HepG2 (cell line): ENCODE results near the gene DHX29. TPM values are rescaled to one million over a fixed set of nuclear protein-coding genes. Genes with fewer than 3 reads are reported as not detected.

Experiments used
- ATF7 ChIP-seq, 2 experiments: fragments of 450-650 bp in 1 of 2; sonication (generic) in 1 of 2; formaldehyde crosslinking in 1 of 2; IDR thresholded peaks; 2 replicates each; pipeline versions ENCODE4 v1.4.0 to v1.6.1; 2016 to 2020; ENCODE audit warnings: antibody characterized with exemption in 1 of 2, mild to moderate bottlenecking in 1 of 2, missing genetic modification reagents in 1 of 2
- JUND ChIP-seq: sonication (generic); formaldehyde crosslinking; IDR thresholded peaks from 2 replicates; pipeline ENCODE4 v1.8.0; 2022; ENCODE audit warnings: mild to moderate bottlenecking, missing genetic modification reagents
- KMT2B ChIP-seq: IDR thresholded peaks from 2 replicates; pipeline ENCODE4 v1.6.1; 2016; ENCODE audit warnings: missing genetic modification reagents, missing compliant biosample characterization
- MEIS2 ChIP-seq: sonication (generic); formaldehyde crosslinking; IDR thresholded peaks from 2 replicates; pipeline ENCODE4 v1.9.0; 2021; ENCODE audit warnings: mild to moderate bottlenecking, missing genetic modification reagents
- NR2F1 ChIP-seq, 2 experiments: fragments of 450-650 bp in 1 of 2; formaldehyde crosslinking in 1 of 2; IDR thresholded peaks; 2 replicates each; pipeline versions ENCODE4 v1.5.0 to v1.6.1; 2016 to 2020; ENCODE audit warnings: mild to moderate bottlenecking in 1 of 2, missing compliant biosample characterization in 1 of 2, missing genetic modification reagents in 1 of 2, moderate library complexity in 1 of 2
- RORA ChIP-seq: sonication (generic); formaldehyde crosslinking; IDR thresholded peaks from 2 replicates; pipeline ENCODE4 v1.5.0; 2020; ENCODE audit warnings: mild to moderate bottlenecking, missing genetic modification reagents, moderate library complexity
- SALL1 ChIP-seq: sonication (generic); formaldehyde crosslinking; IDR thresholded peaks from 2 replicates; pipeline ENCODE4 v1.8.0; 2022; ENCODE audit warnings: mild to moderate bottlenecking, missing genetic modification reagents
- TARDBP ChIP-seq: sonication (generic); formaldehyde crosslinking; IDR thresholded peaks from 2 replicates; pipeline ENCODE4 v1.8.0; 2022; ENCODE audit warnings: mild to moderate bottlenecking, missing genetic modification reagents
- TGIF2 ChIP-seq: IDR thresholded peaks from 2 replicates; pipeline ENCODE4 v1.6.1; 2016; ENCODE audit warnings: control low read depth, missing compliant biosample characterization
- THAP11 ChIP-seq: IDR thresholded peaks from 2 replicates; pipeline ENCODE4 v1.6.1; 2016; ENCODE audit warnings: missing biosample characterization, missing genetic modification reagents
- ZFP41 ChIP-seq: sonication (generic); formaldehyde crosslinking; IDR thresholded peaks from 2 replicates; pipeline ENCODE4 v1.4.0; 2020; ENCODE audit warnings: mild to moderate bottlenecking, missing genetic modification reagents, borderline replicate concordance
- ZFP82 ChIP-seq: sonication (generic); formaldehyde crosslinking; IDR thresholded peaks from 2 replicates; pipeline ENCODE4 v1.5.1; 2020; ENCODE audit warnings: mild to moderate bottlenecking, missing genetic modification reagents, borderline replicate concordance
- ZKSCAN5 ChIP-seq: sonication (generic); formaldehyde crosslinking; IDR thresholded peaks from 2 replicates; pipeline ENCODE4 v1.5.1; 2020; ENCODE audit warnings: mild to moderate bottlenecking, missing genetic modification reagents
- ZNF430 ChIP-seq: sonication (generic); formaldehyde crosslinking; IDR thresholded peaks from 2 replicates; pipeline ENCODE4 v1.9.0; 2021; ENCODE audit warnings: mild to moderate bottlenecking, missing genetic modification reagents
- ZNF501 ChIP-seq: sonication (generic); formaldehyde crosslinking; IDR thresholded peaks from 2 replicates; pipeline ENCODE4 v1.5.1; 2020; ENCODE audit warnings: mild to moderate bottlenecking, moderate library complexity, missing genetic modification reagents
- ZZZ3 ChIP-seq: sonication (generic); formaldehyde crosslinking; IDR thresholded peaks from 2 replicates; pipeline ENCODE4 v1.4.0; 2020; ENCODE audit warnings: missing genetic modification reagents, mild to moderate bottlenecking, borderline replicate concordance
- polyA plus RNA-seq, 8 experiments: library from polyadenylated mRNA; depleted of rRNA in 3 of 8; stranded (reverse) in 7 of 8; unstranded in 1 of 8; fragments of >200 nt; fragmentation: Illumina TruSeq in 4 of 8; extraction: Trizol in 4 of 8; gene quantifications; 2 replicates each; pipeline versions ENCODE4 v1.2.1 to v1.2.3, GENCODE V29; 2011 to 2016; ENCODE audit warnings: low read depth in 4 of 8, missing spikeins in 1 of 8, mixed read lengths in 1 of 8; ENCODE audit not compliant: insufficient read depth in 1 of 8
- total RNA-seq, 5 experiments: library from RNA; depleted of rRNA; stranded (reverse); fragments of >200 nt; fragmentation: Illumina TruSeq; extraction: Trizol; gene quantifications; 2 replicates each; pipeline ENCODE4 v1.2.3, GENCODE V29; 2016; ENCODE audit warnings: low read depth in 1 of 5
- TF ChIP-seq, protein P1 (sequence below): sonication (generic); formaldehyde crosslinking; IDR thresholded peaks from 2 replicates; pipeline ENCODE4 v1.4.0; 2020; ENCODE audit warnings: missing genetic modification reagents
- TF ChIP-seq, protein P2 (sequence below): sonication (generic); formaldehyde crosslinking; IDR thresholded peaks from 2 replicates; pipeline ENCODE4 v1.5.0; 2020; ENCODE audit warnings: missing genetic modification reagents

DHX29 gene
- total and polyA plus RNA-seq, 2 of the 13 experiments (the other 11 are each of a cell fraction or from before 2014, with no cell fraction given): 1.9 to 22.0 TPM

DNA sequence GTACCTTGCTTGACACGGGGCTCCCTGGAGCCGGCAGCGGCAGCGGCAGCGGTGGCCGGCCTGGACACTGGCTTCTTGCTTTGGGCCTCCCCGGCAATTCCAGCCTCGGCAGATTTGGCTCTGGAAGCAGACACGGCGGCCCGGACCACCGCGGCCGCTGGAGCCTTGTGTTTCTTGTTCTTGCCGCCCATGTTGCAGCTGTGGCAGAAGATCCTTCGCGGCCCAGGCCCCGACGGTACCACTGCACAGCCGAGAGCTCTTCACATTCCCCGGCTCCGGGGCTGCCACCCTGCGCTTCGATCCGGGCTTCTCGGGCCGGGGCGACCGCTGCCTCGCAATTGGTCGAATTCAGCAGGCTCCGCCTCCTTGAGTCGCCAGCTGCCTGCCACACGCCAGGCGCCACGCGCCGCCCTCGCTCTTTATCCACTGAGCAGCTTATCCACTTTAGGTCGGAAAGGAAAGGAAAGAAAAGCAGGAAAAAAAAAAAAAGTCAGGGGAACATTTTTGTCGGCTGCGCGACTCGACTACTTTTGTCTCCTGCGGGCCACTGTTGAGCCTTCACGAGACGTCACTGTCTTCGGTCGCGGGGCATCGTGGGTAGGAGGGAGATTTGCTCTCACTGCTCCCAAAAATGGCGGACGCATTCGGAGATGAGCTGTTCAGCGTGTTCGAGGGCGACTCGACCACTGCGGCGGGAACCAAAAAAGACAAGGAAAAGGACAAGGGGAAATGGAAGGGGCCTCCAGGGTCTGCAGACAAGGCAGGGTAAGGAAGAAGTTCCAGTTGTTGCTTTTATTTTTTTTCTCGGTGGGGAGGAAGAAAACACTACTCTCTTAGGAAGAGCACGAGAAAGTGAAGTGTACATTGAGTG lies at the start of gene DHX29, which contains the start of gene MTREX (continued):
- TF ChIP-seq ZFP82 (CRISPR knock-in tag) (peak; percentile 39; the same call in 1 of the 2 replicates), SALL1 (CRISPR knock-in tag) (peak; percentile 56), MEIS2 (peak; percentile 58; the same call in 1 of the 2 replicates), RORA (CRISPR knock-in tag) (peak; percentile 71; the same call in 1 of the 2 replicates), NR2F1 (CRISPR knock-in tag; IDR thresholded peaks at IDR 0.05) (no peak), THAP11 (CRISPR knock-in tag) (peak; percentile 91), KMT2B (peak; percentile 97), TGIF2 (CRISPR knock-in tag) (no peak; the same call in 1 of the 2 replicates), ZFP41 (CRISPR knock-in tag) (no peak; the same call in 1 of the 2 replicates), ZZZ3 (CRISPR knock-in tag) (peak; percentile 77; the same call in 1 of the 2 replicates), ATF7 (IDR thresholded peaks at IDR 0.05) (peak; percentile 58), ATF7 (CRISPR knock-in tag; IDR thresholded peaks at IDR 0.05) (peak; percentile 71; the same call in 1 of the 2 replicates), ZKSCAN5 (CRISPR knock-in tag) (no peak), JUND (CRISPR knock-in tag) (no peak), TARDBP (CRISPR knock-in tag) (peak; percentile 66; the same call in 1 of the 2 replicates), ZNF430 (CRISPR knock-in tag) (no peak), ZNF501 (CRISPR knock-in tag) (peak; percentile 98)
- TF ChIP-seq, protein P1, sequence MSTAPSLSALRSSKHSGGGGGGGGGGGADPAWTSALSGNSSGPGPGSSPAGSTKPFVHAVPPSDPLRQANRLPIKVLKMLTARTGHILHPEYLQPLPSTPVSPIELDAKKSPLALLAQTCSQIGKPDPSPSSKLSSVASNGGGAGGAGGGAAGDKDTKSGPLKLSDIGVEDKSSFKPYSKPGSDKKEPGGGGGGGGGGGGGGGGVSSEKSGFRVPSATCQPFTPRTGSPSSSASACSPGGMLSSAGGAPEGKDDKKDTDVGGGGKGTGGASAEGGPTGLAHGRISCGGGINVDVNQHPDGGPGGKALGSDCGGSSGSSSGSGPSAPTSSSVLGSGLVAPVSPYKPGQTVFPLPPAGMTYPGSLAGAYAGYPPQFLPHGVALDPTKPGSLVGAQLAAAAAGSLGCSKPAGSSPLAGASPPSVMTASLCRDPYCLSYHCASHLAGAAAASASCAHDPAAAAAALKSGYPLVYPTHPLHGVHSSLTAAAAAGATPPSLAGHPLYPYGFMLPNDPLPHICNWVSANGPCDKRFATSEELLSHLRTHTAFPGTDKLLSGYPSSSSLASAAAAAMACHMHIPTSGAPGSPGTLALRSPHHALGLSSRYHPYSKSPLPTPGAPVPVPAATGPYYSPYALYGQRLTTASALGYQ (CRISPR knock-in tag): peak; percentile 46; the same call in 1 of the 2 replicates
- TF ChIP-seq, protein P2, sequence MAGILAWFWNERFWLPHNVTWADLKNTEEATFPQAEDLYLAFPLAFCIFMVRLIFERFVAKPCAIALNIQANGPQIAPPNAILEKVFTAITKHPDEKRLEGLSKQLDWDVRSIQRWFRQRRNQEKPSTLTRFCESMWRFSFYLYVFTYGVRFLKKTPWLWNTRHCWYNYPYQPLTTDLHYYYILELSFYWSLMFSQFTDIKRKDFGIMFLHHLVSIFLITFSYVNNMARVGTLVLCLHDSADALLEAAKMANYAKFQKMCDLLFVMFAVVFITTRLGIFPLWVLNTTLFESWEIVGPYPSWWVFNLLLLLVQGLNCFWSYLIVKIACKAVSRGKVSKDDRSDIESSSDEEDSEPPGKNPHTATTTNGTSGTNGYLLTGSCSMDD (CRISPR knock-in tag): peak; percentile 66; the same call in 1 of the 2 replicates
